Raji (cell line): ENCODE results near the gene PTPRA.

ENCODE experiments used
- POLR2A ChIP-seq: IDR thresholded peaks from 2 replicates; pipeline ENCODE4 v1.6.1; 2011; ENCODE audit warnings: low read depth, low read length, control low read depth; ENCODE audit not compliant: insufficient read depth

Gene PTPRA

DNA sequence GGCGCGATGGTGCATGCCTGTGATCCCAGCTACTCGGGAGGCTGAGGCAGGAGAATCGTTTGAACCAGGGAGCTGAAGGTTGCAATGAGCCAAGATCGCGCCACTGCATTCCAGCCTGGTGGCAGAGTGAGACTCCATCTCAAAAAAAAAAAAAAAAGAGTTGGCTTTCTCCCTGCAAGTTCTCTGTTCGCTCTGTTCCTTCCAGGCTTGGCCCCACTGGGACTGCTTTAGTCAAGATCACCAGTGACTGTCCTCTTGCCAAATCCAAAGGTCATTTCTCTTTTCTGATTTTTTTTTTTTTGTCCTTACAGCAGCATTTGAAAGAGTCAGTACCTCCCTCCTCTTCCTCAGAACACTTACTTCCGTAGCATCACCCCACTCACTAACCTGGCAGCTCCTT, 159.3 kb downstream of the PTPRA start:
- no peak for TF ChIP-seq POLR2A

DNA sequence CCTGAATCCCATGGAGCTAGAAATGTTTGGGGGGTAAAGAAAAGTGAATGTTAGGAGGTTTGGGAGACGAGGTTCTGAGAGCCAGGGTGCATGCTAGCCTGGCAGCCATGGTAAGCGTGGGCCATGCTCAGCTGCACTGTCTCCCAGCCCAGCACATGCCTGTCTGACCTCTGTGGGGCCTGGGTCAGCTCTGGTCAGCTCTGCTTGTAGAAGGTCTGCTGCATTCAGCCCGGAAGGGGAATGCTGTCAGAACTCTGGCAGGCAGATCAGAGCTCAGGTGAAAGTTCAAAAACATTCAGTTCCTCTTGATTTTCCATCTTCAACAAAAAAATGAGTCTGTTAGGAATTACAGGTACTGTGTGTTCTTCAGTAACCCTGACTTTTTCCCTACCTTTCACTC, 164.4 kb downstream of the PTPRA start:
- TF ChIP-seq POLR2A, result no peak

DNA sequence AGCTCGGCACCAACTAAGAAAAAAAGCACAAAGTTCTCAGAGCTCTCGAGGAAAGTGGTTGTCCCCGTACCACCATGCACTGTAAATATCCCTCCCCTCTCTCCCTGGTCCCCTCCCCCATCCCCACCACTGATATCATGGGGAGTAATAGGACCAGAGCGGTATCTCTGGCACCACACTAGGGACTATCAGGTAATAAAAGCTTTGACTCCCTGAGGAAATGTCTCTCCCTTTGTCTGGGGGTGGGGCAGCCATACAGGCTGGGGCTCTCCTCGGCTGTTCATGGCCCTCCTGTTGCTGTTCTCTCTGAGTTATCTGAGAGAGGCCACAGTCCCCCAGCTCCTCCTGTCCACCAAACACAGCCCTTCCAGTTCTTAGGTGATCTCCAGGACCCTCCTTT, 165.2 kb downstream of the PTPRA start:
- TF ChIP-seq POLR2A, result no peak

DNA sequence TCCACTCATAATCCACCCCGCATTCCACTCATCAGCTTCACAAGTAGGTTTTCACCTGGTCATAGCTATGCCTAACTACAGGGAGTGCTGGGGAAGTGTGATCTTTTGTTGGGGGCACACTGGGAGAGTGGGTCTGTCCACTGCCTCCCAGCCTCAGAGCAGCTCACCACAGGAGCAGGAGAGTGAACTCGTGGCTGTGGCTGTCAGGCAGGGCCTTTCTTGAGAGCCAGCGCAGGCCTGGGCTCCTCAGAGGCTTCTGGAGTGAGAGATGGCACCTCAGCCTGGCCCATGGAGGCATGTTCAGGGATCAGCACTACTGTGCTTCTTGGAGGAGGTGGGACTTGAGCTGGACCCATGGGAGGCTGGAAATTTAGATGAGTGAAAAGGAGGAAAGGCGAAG, 166.1 kb downstream of the PTPRA start:
- TF ChIP-seq POLR2A, result no peak

DNA sequence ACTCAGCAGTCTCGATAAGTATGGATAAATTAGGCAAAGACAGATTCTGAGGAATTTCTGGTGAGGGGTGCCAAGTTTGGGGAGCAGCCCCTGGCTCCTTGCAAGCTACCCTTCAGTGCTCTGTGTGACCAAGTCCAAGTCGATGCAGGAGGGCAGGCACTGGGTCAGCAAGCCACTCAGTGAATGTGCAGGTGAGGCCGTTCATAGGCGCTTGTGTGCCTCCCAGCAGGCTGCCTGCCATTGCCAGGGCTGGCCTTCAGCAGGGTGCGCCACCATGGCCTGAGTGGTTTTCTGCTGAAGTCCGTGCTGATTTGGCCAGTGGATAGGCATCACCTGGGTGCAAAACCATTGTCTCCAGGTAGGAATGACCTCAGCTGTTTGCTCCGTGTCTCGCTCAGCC, 166.8 kb downstream of the PTPRA start:
- TF ChIP-seq POLR2A, result no peak

DNA sequence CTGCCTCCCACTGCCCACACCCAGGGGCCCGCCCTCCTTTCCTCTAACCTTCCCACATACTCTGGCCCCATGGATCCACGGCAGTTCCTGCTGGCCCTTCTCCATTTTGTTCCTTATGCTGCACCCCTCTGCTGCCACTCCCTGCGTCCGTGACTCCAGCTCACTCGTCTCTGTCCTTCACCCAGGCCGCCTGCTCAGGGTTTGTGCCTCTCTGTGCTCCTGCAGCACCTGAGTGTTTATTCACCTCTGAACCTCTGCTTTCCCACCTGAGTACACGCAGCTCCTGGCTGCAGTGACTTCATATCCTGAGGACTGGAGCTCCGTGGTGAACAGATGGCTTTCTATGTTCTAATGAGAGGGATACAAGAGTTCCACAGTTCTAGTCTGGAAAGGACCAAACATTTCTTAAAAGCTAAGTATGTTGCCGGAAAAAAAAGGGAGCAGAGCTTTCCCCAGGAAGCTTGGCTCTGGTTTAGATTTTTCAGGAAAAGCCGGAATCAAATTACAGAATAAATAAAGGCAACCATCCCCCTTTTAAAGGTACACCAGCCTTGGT, 168.7 kb downstream of the PTPRA start:
- no peak for TF ChIP-seq POLR2A

DNA sequence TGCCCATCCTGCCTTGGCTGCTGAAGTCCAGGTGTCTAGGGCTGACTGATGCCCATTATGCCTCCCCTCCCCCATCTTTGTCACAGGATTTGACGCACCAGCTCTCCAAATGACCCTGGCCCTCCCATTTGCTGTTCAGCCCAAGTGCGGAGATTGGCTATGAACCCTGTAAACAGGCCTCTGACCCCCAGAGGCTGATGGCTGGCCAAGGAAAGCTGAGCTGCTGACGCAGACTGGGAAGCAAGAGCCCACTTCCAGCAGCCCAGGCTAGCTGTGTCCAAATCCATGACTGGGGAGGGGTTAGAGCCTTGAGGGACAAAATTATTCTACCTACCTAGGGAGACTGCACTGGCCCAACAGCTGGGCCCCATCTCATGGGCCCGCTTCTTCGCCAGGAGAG, 169.3 kb downstream of the PTPRA start:
- TF ChIP-seq POLR2A, result no peak

DNA sequence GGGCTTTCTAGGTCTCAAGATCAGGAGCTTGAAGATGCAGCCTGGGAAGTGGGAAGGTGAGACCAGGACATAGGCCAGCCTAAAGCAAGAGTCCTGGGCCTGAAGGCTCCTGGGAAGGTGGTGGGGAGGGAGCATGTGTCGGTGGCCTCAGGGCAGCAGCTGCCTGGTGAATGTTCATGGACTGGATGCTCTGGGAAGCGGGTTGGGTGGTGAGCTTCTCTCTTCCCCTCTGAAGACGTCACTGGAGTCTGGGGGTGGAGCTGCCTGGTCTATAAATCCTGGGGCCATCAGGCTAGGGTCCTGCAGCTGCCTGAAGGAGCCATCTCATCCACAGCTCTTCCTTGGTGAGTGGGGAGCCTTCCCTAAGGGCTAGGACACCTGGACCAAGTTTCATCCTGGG, 170.0 kb downstream of the PTPRA start, which contains the start of gene GNRH2:
Gene GNRH2 (plus strand): TSS at position 301 of the 400 bp plus-strand sequence. CDS start 793 bp downstream, outside the sequence.
- TF ChIP-seq POLR2A, result no peak

DNA sequence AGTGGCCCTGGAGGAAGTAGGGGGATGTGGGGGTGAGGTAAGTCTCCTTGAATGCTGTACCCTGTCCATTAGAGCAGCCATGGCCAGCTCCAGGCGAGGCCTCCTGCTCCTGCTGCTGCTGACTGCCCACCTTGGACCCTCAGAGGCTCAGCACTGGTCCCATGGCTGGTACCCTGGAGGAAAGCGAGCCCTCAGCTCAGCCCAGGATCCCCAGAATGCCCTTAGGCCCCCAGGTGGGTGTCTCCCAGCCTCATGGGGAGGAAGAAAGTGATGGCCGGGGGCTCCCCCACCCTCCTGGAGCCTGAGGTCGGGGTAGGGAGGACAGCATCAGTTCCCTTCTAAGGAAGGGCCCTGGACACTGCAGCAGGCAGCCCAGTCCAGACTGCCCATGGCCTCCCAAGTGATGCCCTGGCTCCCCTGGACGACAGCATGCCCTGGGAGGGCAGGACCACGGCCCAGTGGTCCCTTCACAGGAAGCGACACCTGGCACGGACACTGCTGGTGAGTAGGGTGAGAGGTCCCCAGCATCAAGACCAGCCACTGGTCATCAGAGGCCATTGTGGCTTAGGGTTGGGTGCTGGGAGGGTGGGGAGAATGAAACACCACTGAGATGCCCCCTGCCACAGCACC, 171.2 kb downstream of the PTPRA start:
- TF ChIP-seq POLR2A, result no peak

DNA sequence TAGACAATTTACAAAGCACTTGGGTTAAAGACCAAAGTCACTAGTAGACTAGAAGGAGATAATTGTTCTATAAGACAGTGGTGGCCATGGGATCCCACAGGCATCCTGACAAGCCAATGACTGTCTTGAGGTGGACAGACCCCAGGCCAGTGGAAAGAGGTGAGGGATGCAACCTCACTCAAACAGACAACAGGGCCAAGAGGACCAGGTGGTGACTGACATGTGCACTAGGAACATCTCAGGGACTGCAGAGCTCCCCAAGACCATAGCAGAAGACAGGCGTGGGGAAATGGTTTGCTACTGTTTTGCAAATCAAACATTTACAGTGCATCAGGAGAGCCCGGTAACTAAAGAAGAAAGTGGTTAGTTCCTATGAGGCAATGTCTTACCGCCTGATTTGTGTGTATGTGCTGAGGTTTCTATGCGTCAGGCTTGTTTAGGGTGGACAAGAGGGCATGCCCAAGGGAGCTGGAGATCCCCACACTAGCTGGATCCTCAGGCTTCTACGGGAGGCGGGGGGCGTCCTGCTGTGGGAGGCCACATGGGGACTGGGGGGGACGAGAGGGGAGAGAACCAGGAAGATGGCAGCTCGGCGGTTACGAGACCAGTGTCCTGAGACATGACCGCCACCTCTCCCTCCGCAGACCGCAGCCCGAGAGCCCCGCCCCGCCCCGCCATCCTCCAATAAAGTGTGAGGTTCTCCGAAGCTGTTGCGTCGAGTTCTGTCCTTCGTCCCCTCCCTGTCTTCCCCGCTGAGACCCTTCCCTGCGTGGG, 171.9 kb downstream of the PTPRA start:
- no peak for TF ChIP-seq POLR2A

DNA sequence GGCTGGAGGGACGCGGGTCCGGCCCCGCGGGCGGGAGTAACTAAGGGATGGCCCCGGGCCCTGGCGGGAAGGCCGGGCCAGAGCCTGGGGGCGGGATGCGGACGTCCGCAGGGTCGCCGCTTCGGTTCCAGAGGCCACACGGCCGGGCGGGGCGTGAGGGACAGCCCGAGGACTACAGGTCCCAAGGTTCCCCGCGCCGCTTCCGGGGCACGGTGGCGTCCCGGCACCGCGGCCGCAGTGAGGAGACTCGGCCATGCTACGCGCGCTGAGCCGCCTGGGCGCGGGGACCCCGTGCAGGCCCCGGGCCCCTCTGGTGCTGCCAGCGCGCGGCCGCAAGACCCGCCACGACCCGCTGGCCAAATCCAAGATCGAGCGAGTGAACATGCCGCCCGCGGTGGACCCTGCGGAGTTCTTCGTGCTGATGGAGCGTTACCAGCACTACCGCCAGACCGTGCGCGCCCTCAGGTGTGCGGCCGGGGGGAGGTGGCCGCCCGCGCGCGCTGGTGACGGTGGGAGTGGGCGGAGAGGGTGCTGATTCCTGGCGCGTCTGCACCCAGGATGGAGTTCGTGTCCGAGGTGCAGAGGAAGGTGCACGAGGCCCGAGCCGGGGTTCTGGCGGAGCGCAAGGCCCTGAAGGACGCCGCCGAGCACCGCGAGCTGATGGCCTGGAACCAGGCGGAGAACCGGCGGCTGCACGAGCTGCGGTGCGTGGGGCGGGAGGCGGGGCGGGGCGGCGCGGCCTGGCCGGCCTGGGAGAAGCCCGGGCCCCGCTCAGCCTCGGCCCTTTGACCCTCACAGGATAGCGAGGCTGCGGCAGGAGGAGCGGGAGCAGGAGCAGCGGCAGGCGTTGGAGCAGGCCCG, 172.8 kb downstream of the PTPRA start, which contains the start of gene MRPS26:
Gene MRPS26 (plus strand): TSS at position 237 of the 861 bp plus-strand sequence. CDS start 17 bp downstream, at position 254.
- TF ChIP-seq POLR2A, result peak; percentile 85

DNA sequence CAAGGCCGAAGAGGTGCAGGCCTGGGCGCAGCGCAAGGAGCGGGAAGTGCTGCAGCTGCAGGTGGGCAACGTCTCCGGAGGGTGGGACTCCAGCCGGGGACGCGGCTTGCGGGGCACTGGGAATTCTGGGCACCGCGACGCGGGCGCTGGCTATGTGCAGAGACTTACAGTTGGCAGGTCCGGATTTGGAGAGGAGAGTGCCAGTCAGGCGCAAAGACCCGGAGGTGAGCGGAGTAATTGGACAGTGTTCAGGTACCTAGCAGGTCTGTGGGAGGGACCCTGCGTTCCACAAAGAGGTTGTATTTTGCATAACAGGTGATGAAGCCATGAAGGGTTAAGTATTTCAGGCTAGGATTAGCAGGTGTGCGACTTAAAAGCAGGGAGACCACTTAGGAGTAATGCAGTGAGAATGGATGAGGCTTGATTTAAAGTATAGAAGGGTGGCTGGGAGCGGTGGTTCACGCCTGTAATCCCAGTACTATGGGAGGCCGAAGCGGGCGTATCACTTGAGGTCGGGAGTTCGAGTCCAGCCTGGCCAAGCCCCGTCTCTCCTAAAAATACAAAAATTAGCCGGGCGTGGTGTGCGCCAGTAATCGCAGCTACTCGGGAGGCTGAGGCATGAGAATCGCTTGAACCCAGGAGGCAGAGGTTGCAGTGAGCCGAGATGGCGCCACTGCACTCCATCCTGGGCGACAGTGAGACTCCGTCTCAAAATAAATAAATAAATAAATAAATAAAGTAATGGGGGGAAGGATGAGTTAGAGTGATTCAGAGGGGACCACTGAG, 173.6 kb downstream of the PTPRA start:
- TF ChIP-seq POLR2A, result no peak

DNA sequence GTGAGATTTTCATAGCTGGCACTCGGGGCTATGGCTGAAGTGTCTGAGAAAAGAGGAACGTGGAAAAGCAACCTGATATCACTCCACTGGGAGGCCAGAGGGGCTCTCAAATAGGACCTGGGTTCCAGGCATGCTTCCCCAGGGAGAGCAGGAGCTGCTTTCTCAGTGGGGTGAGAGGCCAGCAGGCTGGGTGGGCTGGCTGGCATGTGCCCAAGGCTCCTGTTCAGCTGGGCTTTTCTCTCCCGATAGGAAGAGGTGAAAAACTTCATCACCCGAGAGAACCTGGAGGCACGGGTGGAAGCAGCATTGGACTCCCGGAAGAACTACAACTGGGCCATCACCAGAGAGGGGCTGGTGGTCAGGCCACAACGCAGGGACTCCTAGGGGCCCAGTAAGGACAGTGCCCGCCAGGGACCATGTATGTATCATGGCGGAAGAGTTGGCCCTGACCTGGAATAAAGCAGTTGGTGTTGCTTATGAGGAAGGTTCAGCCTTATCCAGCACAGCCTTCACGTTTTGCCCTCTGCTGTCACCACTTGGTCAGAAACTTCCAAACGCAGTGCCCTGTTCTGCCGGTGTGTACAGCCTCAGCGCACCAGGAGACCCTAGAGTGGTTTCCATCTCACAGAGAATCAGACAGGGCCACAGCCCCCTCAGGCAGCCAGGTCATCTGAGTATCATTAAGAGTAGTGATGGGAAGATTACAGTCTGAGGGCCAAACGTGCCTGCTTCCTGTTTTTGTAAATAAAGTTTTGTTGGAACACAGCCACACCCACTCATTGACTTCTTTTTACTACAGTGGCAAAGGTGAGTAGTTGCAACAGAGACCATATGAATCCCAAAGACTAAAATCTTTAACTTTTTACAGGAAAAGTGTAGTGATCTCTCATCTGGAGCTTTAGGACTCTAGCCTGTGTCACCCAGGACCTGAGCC, 174.5 kb downstream of the PTPRA start:
- no peak for TF ChIP-seq POLR2A
